Measurements from ENCODE around the gene MBTPS1.

DNA sequence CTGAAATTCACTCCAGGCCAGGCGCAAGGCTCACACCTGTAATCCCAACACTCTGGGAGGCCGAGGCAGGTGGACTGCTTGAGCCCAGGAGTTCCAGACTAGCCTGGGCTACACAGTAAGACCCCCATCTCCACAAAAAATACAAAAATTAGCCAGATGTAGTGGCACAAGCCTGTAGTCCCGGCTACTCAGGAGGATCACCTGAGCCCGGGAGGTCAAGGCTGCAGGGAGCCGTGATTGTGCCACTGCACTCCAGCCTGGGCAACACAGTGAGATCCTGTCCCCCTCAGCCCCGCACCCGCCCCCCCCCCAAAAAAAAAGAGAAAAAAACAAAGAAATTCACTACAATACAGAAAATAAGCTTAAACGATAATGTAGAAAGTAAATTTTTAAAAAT lies 31.5 kb downstream of the MBTPS1 start:
- TF ChIP-seq TCF4 (CRISPR knock-in tag; IDR thresholded peaks at IDR 0.05; ENCODE audit: borderline replicate concordance) (no peak), SNAI2 (CRISPR knock-in tag; IDR thresholded peaks at IDR 0.05) (no peak), ISL1 (CRISPR knock-in tag; IDR thresholded peaks at IDR 0.05) (no peak)
- TF ChIP-seq, protein P1, sequence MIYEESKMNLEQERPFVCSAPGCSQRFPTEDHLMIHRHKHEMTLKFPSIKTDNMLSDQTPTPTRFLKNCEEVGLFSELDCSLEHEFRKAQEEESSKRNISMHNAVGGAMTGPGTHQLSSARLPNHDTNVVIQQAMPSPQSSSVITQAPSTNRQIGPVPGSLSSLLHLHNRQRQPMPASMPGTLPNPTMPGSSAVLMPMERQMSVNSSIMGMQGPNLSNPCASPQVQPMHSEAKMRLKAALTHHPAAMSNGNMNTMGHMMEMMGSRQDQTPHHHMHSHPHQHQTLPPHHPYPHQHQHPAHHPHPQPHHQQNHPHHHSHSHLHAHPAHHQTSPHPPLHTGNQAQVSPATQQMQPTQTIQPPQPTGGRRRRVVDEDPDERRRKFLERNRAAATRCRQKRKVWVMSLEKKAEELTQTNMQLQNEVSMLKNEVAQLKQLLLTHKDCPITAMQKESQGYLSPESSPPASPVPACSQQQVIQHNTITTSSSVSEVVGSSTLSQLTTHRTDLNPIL (CRISPR knock-in tag; IDR thresholded peaks at IDR 0.05; ENCODE audit: low read depth), result no peak
- TF ChIP-seq, protein P2, sequence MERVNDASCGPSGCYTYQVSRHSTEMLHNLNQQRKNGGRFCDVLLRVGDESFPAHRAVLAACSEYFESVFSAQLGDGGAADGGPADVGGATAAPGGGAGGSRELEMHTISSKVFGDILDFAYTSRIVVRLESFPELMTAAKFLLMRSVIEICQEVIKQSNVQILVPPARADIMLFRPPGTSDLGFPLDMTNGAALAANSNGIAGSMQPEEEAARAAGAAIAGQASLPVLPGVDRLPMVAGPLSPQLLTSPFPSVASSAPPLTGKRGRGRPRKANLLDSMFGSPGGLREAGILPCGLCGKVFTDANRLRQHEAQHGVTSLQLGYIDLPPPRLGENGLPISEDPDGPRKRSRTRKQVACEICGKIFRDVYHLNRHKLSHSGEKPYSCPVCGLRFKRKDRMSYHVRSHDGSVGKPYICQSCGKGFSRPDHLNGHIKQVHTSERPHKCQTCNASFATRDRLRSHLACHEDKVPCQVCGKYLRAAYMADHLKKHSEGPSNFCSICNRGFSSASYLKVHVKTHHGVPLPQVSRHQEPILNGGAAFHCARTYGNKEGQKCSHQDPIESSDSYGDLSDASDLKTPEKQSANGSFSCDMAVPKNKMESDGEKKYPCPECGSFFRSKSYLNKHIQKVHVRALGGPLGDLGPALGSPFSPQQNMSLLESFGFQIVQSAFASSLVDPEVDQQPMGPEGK (CRISPR knock-in tag; IDR thresholded peaks at IDR 0.05; ENCODE audit: borderline replicate concordance), result no peak
